ENCODE data around the gene PCSK1.

The PCSK1 gene

GRCh38 chr5:96433066-96433447 lies at the start of gene PCSK1:
TSS of gene PCSK1 (minus strand) at chr5:96433248. CDS start at chr5:96433042, 206 bp downstream.
- no peak for DNase-seq (ENCODE audit: extremely low read depth in 1 of 2, low read depth in 1 of 2)

GRCh38 chr5:96481867-96482266 lies 48.8 kb upstream of the PCSK1 start:
- no peak for DNase-seq (ENCODE audit: extremely low read depth in 1 of 2, low read depth in 1 of 2)

GRCh38 chr5:96481009-96481786 lies 48.1 kb upstream of the PCSK1 start:
- no peak for DNase-seq (ENCODE audit: extremely low read depth in 1 of 2, low read depth in 1 of 2)

- DNase-seq (ENCODE audit: extremely low read depth in 1 of 2, low read depth in 1 of 2) = no peak
Measured at GRCh38 chr5:96478983-96479382, 45.9 kb upstream of the PCSK1 start.

- no peak for DNase-seq (ENCODE audit: extremely low read depth in 1 of 2, low read depth in 1 of 2)
Measured at GRCh38 chr5:96476654-96477053, 43.6 kb upstream of the PCSK1 start.

- no peak for DNase-seq (ENCODE audit: extremely low read depth in 1 of 2, low read depth in 1 of 2)
Measured at GRCh38 chr5:96474073-96474472, 41.0 kb upstream of the PCSK1 start.

GRCh38 chr5:96473155-96473554 lies 40.1 kb upstream of the PCSK1 start:
- DNase-seq (ENCODE audit: extremely low read depth in 1 of 2, low read depth in 1 of 2) = no peak

GRCh38 chr5:96470785-96471184 lies 37.7 kb upstream of the PCSK1 start:
- DNase-seq (ENCODE audit: extremely low read depth in 1 of 2, low read depth in 1 of 2) = no peak

GRCh38 chr5:96468956-96469355 lies 35.9 kb upstream of the PCSK1 start:
- no peak for DNase-seq (ENCODE audit: extremely low read depth in 1 of 2, low read depth in 1 of 2)

- DNase-seq (ENCODE audit: extremely low read depth in 1 of 2, low read depth in 1 of 2) = no peak
Measured at GRCh38 chr5:96463091-96463490, 30.0 kb upstream of the PCSK1 start.

- no peak for DNase-seq (ENCODE audit: extremely low read depth in 1 of 2, low read depth in 1 of 2)
Measured at GRCh38 chr5:96459313-96460121, 26.5 kb upstream of the PCSK1 start.

GRCh38 chr5:96458176-96458575 lies 25.1 kb upstream of the PCSK1 start:
- no peak for DNase-seq (ENCODE audit: extremely low read depth in 1 of 2, low read depth in 1 of 2)

GRCh38 chr5:96455789-96456188 lies 22.7 kb upstream of the PCSK1 start:
- DNase-seq (ENCODE audit: extremely low read depth in 1 of 2, low read depth in 1 of 2) = no peak

GRCh38 chr5:96453394-96453793 lies 20.3 kb upstream of the PCSK1 start:
- no peak for DNase-seq (ENCODE audit: extremely low read depth in 1 of 2, low read depth in 1 of 2)

GRCh38 chr5:96447949-96448348 lies 14.9 kb upstream of the PCSK1 start:
- DNase-seq (ENCODE audit: extremely low read depth in 1 of 2, low read depth in 1 of 2) = no peak

GRCh38 chr5:96440185-96440538 lies 7.1 kb upstream of the PCSK1 start:
- DNase-seq (ENCODE audit: extremely low read depth in 1 of 2, low read depth in 1 of 2) = no peak

GRCh38 chr5:96439477-96440184 lies 6.6 kb upstream of the PCSK1 start:
- DNase-seq (ENCODE audit: extremely low read depth in 1 of 2, low read depth in 1 of 2) = no peak

- DNase-seq (ENCODE audit: extremely low read depth in 1 of 2, low read depth in 1 of 2) = peak in 1 of 2 donors; percentile 7
Measured at GRCh38 chr5:96434201-96434645, 1.2 kb upstream of the PCSK1 start.

- DNase-seq (ENCODE audit: extremely low read depth in 1 of 2, low read depth in 1 of 2) = no peak
Measured at GRCh38 chr5:96432216-96433065, 607 bp downstream of the PCSK1 start.

GRCh38 chr5:96431376-96432187 lies 1.5 kb downstream of the PCSK1 start:
- no peak for DNase-seq (ENCODE audit: extremely low read depth in 1 of 2, low read depth in 1 of 2)

Data from activated CD8-positive, alpha-beta memory T cell treated with anti-CD3 and anti-CD28 coated beads for 1 hour (primary cell).